ENCODE data around the gene FILIP1. TPM values are rescaled to one million over a fixed set of nuclear protein-coding genes. Genes with fewer than 3 reads are reported as not detected.

Gene FILIP1
- total and polyA plus RNA-seq, 2 of the 8 experiments (the other 6 are each of a cell fraction or from before 2014, with no cell fraction given): 2.4 to 5.7 TPM

- no peak for TF ChIP-seq CHD7 (IDR thresholded peaks at IDR 0.05; ENCODE audit: insufficient replicate concordance, low read length)
- no peak for TF ChIP-seq SIN3A (conservative IDR thresholded peaks at IDR 0.05 in 1 of 2, IDR thresholded peaks at IDR 0.05 in 1 of 2; ENCODE audit: low read depth in 1 of 2, low read length in 2 of 2)
- TF ChIP-seq NANOG (IDR thresholded peaks at IDR 0.05; ENCODE audit: insufficient read depth, low read depth, low read length, poor library complexity, severe bottlenecking): no peak
- TF ChIP-seq RNF2 (IDR thresholded peaks at IDR 0.05; ENCODE audit: borderline replicate concordance, low read depth, low read length, missing control alignments, poor library complexity, severe bottlenecking): no peak
- no peak for TF ChIP-seq YY1 (IDR thresholded peaks at IDR 0.05; ENCODE audit: low read depth, low read length)
- no peak for TF ChIP-seq SRF (IDR thresholded peaks at IDR 0.05; ENCODE audit: low read depth, low read length)
- no peak for TF ChIP-seq CREB1 (IDR thresholded peaks at IDR 0.05)
These were observed 124.7 kb downstream of the FILIP1 start (continued) for GRCh38 chr6:75368864-75369402.

All from H1 (cell line).